GM19193 (cell line): Measurements from ENCODE around the gene SLC15A3.

Source experiments
- POLR2A ChIP-seq: IDR thresholded peaks from 4 replicates; pipeline ENCODE4 v1.6.1; 2011; ENCODE audit not compliant: insufficient read depth, insufficient read length; ENCODE audit errors: extremely low read depth

Gene SLC15A3

DNA sequence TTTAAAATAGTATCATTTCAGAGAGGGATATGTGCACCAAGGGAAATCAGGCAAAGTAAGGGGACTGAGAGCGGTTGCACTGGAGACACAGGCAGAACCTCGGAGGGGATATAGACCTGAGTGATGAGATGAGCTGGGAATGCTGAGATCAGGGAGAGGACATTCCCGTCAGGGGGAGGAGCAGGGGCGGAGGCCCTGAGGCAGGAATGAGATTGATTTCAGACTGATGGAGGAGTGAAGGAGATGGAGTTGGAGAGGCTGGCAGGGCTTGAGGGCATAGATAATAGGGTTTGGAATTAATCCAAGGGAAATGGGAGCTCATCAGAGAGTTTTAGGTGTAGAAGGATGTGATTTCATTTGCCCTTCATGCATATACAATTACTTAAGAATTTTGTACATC lies 32.7 kb upstream of the SLC15A3 start:
- no peak for TF ChIP-seq POLR2A

DNA sequence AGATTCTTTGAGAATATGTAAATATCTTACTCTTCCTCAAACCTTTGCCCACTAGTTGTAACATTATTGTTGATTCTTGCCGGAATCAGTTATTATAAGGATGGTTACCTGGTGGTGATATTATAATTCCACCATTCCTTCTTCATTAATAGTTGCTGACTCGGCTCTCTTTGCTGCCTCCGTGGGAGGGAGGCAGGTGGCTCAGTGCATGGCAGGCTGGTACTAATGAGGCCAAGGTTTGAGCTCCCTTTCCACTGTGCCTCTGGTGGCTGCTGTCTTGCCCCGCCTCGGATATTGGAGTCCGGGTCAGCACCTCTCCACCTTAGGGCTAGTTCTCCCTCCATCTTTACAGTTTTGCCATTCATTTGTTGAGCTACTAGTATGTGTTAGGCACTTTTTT lies 32.2 kb upstream of the SLC15A3 start:
- TF ChIP-seq POLR2A, result no peak

DNA sequence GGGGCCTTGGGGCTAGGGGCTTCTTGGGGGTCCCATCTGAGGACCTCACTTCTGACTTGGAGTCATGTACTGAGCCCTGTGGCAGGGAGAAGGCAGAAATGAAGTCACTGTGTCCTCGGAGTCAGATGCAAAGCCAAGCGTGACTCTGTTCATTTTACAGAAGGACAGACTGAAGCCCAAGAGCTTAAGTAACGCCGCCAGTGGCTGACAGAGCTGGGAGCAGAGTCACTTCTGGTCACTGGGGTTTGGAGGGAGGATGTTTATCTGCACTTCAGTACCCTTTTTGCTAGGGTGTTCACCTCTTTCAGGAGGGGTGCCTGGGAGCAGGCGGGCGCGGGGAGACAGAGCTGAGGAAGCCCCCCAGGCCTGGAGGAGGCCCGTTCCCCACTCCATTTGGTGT lies 30.2 kb upstream of the SLC15A3 start:
- no peak for TF ChIP-seq POLR2A

DNA sequence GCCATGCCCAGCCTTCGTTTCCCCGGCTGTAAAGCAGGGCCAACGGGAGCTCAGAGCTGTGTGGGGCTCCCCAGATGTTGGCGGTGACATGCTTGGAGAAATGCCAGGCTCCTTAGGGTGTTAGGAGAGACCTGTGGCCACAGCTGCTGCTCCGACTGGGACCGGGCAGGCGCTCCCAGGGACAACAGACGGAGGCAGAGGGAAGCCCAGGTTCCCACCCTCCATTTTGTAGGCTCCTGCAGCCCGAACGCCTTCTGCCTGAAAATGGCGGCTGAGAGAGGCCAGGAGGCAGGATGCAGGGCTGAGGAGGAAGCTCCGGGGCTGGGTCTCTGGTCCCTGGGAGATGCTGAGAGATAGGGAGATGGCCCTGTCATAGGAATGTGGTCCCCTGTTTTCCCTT lies 29.5 kb upstream of the SLC15A3 start:
- TF ChIP-seq POLR2A, result no peak

DNA sequence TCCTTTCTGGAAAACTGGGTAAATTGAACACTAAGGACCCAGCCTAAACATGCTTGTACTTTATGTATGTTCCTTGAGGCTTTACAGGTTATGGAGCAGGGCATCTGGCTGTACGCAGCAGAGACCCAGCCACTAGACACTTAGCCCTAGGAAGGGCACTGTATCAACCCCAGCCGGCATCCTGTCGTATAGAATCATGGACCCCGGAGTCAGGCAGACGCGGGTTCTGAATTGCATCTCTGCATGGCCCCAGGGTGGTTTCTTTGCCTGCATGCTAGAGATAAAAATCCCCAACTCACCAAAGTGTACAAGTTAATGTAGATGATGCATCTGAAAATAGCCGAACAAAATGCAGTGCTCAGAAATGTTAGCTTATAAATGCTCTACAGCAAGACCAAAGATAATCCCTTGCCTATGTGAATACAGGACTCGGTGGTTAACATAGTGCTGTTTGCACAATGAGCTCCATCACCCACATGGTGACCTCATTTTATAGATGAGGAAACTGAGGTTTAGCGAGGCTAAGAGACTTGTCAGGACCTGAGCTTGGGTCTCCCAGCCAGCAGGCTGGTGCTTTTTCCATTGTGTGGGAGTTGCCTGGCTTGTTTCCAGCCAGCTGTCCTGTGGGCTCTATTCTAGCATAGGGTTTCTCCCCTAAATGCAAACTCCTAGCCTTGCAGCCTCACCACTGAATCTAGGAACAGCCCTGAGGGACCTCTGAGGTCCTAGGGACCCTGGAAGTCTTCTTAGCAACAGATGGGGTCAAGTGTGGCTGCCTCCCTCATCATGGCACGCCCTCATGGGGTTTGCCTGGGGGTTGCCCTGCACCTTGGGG lies 26.8 kb upstream of the SLC15A3 start:
- no peak for TF ChIP-seq POLR2A

DNA sequence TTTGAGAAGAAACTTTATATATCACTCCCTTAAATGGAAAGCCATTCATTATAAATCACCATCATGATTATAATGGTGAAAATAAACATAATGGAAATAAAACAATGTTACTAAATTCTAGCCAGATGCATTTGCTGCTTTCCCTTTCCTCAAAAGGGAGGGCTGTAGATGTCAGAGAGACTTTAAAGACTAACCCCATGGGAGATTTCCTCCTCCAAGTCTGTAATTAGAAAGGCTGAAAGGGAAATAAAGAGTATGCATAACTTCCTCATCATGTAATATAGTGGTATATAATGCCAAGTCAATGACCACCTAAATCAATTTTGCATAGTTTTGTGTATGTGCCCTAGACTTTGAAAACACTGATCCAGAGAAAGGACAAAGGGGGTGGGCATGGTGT lies 25.9 kb upstream of the SLC15A3 start:
- TF ChIP-seq POLR2A, result no peak

DNA sequence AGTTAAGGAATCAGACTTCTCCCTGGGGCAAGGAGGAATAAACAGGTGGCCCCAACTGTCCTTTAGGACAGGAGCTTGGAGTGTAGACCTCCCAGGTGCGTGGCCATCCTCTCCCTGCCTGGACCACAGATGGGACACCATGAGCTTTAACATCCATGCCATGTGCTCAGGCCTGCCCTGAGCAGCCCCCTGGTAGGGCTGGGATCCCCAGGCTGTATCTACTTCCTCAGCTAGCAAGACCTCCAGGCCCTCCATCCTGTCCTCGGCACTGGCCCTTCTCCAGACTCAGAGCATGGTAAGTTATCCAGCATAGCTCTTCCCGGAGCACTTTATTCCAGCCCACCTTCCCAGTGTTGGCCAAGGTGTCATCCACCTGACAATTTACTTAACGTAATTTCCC lies 25.2 kb upstream of the SLC15A3 start:
- no peak for TF ChIP-seq POLR2A

DNA sequence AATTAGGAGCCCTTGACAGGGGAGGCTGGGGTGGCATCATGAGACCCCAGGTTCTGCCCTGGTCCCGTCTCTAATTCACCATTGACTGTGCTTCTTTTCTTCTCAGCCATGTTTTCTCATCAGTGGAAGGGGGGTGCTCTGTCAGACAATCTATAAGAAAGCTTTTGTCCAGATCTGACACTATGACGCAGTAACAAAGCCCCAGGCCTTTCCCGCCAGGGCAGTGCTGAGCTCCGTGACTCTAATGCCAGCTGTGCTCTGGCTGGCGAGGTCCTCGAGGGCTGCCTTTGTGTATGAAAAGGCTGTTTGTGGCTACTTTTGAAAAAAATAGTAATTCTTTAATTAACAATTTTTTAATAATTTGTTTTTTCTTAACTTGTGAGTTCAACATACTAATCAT lies 22.8 kb upstream of the SLC15A3 start:
- TF ChIP-seq POLR2A, result no peak

DNA sequence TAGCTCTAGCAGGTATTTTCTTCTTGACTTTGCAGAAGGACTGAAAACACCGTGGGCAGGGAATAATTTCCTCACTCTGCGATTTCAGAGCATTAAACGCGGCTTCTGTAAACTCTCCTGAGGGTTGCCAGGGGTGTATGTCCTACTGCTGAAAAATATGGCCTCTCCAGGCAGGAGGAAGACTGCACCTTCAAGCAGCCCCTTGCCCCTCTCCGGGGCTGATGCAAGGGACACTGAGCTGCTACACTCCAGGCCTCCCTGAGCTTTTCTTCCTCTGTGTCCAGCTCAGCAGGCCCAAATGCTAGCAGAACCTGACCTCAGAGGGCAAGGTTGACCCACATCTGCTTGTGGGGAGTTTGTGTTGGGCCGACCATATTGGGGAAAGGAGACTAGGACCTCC lies 21.7 kb upstream of the SLC15A3 start:
- TF ChIP-seq POLR2A, result no peak

DNA sequence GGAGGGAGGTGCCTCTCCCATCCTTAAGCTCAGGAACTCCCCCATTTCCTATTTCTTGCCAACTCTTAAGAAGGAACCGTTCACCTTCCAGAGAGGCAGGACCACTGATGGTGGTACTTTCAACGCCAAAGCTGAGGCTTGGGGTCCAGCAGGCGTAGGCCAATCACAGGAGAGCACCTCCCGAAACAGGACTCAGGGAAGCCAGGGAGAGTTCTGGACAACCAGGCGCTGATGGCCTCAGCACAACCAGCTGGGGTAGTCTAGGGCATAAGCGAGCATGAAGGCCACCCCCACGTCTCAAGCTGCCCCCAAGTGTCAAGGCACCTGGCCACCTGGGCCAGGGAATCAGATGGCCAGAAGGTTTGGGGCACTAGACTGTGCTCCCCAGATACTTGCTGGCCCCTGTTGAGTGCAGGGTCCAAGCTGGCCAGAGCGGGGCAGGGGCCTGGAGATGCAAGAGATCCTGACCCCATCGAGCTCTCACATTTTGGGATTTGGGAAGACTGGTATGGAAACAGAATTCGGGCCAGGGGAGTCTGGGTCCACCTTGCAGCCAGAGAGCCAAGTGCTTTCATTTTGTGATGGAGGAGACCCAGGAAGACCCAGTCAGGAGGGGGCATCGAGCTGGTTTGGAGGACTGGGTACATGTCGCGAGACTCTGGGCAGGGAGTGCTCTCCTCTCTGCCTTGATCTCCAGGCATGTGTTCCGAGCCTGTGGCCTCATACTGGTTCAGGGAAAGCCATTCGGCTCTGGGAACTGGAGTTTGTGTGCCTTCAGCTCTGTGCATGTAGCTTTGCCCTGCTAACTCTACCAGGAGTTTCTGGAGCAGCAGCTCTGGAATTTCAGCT lies 20.4 kb upstream of the SLC15A3 start:
- no peak for TF ChIP-seq POLR2A

DNA sequence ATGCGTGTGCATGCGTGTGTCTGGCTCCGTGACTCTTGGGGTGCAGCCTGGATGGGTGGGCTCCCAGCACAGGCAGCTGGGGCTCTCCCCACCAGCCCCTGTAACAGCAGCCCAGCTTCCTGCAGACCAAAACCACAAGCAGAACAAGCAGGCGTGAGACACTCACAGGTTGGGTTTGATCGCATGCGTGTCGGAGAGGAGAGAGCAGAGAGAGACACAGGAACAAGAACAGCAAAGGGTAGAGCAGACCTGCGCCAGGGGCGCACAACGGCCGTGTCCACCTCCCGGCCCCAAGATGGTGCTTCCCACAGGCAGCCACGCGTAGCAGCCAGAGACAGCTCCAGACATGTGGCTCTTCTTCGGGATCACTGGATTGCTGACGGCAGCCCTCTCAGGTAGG lies 19.5 kb upstream of the SLC15A3 start, which contains the start of gene CD6:
Gene CD6, plus strand, starts transcription at position 161 of the 400 bp plus-strand sequence. Its CDS starts 186 bp downstream, at position 347.
- TF ChIP-seq POLR2A, result no peak

DNA sequence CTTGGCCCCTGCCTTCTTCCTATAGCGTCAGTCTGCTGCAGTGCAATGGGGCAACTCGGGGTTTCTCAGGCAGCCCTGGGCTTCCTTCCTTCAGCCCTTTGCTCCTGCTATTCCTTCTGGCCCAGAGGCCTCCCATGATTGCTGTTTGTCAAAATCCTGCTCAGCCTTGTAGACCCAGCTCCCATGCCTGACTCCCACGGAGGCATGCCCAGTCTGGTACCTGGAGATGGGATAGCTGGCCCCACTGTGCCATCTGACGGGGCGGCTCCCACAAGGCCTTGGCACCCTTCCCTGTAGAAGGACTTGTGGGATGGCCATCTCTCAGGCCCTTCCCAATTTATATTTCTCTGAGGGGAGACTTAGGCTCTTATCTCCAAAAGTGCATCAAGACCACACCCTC lies 18.9 kb upstream of the SLC15A3 start:
- no peak for TF ChIP-seq POLR2A

DNA sequence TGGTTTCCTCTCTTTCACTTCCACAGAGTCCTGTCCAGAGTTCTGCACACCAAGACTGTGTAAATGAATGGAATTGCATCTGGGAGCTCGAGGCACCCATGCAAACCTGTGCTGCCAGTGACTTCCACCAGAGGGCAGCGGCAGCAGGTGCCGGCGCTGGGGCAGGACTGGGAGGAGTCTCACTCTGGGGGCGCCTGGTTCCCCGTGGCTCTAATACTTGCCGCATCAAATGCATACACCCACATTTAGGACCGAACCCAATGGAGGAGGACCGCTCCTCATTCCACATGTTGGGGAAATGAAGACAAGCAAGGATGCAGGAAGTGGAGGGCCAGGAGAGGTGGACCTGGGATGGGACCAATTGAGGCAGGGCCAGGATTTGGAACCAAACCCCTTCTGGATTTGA lies 18.4 kb upstream of the SLC15A3 start:
- TF ChIP-seq POLR2A, result no peak

DNA sequence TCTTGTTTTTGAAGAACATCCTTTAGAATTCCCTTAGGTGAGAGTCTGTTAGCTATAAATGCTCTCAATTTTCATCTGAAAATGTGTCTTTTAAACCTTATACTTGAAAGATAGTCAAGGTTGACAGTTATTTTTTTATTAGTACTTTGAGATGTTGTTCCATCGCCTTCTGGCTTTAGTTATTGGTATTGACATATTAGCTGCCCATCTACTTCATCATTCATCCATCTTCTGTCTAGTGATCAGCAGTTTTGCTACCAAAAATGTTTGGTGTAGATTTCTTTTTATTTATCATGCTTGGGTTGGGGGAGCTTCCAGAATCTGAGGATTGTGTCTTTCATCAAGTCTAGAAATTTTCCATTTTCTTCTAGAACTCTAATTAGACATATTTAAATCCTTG lies 16.2 kb upstream of the SLC15A3 start:
- TF ChIP-seq POLR2A, result no peak

DNA sequence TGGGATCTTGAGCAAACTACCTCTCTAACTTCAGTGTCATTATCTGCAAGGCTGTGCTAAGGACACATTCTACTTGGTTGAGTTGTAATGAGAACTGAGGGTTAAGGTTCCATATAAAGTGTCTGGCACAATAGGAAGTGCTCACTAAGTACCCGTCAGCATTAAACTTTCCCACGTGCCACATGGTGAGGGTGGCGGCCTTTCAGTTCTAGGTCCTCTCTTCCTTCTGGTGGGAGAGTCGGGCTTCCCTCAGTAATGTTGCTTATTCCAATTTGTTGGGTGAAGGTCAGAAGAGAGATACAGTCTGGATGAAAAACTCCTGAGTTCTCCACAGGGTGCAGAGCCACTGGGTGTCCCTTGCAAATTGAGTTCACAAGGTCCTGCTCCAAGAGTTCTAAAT lies 14.9 kb upstream of the SLC15A3 start:
- TF ChIP-seq POLR2A, result no peak

DNA sequence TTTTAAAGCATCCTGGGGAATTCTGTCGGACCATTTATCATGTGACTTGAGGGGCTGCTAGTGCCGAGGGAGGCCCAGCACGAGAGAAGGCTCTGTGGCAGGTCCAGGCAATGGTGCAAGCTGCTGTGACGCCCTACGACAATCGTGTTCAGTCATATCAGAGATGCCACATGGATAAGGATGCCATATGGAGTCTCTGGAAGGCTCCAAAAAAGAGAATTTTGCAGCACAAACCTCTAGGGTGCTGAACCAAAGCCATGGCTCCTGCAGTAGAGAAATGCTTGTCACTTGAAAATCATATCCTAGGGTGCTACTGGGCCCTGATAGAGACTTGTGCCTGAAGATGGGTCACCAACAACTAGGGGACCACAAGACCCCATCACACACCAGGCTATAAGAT lies 12.8 kb upstream of the SLC15A3 start:
- no peak for TF ChIP-seq POLR2A
